Upper lobe of left lung (tissue), 6 donors: ENCODE measurements around the gene PCNX3. TPM values are rescaled to one million over a fixed set of nuclear protein-coding genes. Genes with fewer than 3 reads are reported as not detected.

Experiments
- ATAC-seq, 2 donors: fragments of 200-7000 bp; cut with Tn5 transposase; one replicate each; pipeline ENCODE4 v1.9.1; 2022; ENCODE audit warnings: mild to moderate bottlenecking in 2 of 2, moderate library complexity in 2 of 2; ENCODE audit not compliant: low FRiP score in 2 of 2
- DNase-seq, 2 donors: peaks; one replicate each; pipeline ENCODE4 v3.0.0-alpha.2; 2019 to 2020
- H3K27ac ChIP-seq, 4 donors: fragments of 200-600 bp; sonication (generic); one replicate each; pipeline ENCODE4 v1.5.1; 2016 to 2019
- H3K27me3 ChIP-seq, 4 donors: fragments of 200-600 bp; sonication (generic); one replicate each; pipeline ENCODE4 v1.5.1; 2017 to 2019
- H3K36me3 ChIP-seq, 4 donors: fragments of 200-600 bp; sonication (generic); one replicate each; pipeline ENCODE4 v1.5.1; 2016 to 2019
- H3K4me1 ChIP-seq, 4 donors: fragments of 200-600 bp; sonication (generic); one replicate each; pipeline ENCODE4 v1.5.1; 2018 to 2019
- H3K4me3 ChIP-seq, 4 donors: fragments of 200-600 bp; sonication (generic); one replicate each; pipeline ENCODE4 v1.5.1; 2017 to 2019; ENCODE audit warnings: mild to moderate bottlenecking in 2 of 4, moderate library complexity in 1 of 4
- H3K9me3 ChIP-seq, 4 donors: fragments of 200-600 bp; sonication (generic); one replicate each; pipeline ENCODE4 v1.5.1; 2018 to 2019
- CTCF ChIP-seq, 6 experiments: fragments of 450-650 bp in 4 of 6; fragments of 200-600 bp in 2 of 6; sonication (generic) in 2 of 6; IDR thresholded peaks; one replicate each; pipeline ENCODE4 v1.5.1; 2016 to 2019; ENCODE audit warnings: antibody characterized with exemption in 6 of 6
- EP300 ChIP-seq, 4 donors: sonication (generic); formaldehyde crosslinking; IDR thresholded peaks; one replicate each; pipeline ENCODE4 v1.5.1; 2017; ENCODE audit warnings: antibody characterized with exemption in 4 of 4, control low read depth in 2 of 4
- POLR2A ChIP-seq, 4 donors: fragments of 450-650 bp; IDR thresholded peaks; one replicate each; pipeline ENCODE4 v1.5.1; 2016 to 2017; ENCODE audit warnings: antibody characterized with exemption in 4 of 4, mild to moderate bottlenecking in 2 of 4
- POLR2AphosphoS5 ChIP-seq, 2 donors: sonication (generic); formaldehyde crosslinking; IDR thresholded peaks; one replicate each; pipeline ENCODE4 v1.5.1; 2017; ENCODE audit warnings: antibody characterized with exemption in 2 of 2
- WGBS, 2 donors: methylation state at CpG; one replicate each; pipeline ENCODE4 v1.1.5; 2017 to 2018; 5-methylcytosine and 5-hydroxymethylcytosine counted together
- total RNA-seq, 6 donors: library from RNA; depleted of rRNA in 4 of 6; stranded (reverse); fragments of >200 nt in 4 of 6; gene quantifications; one replicate each; pipeline versions ENCODE4 v1.1.0 to v1.2.1, GENCODE V29; 2016 to 2021
- donor health status: DM: no; HTN: no; CAD: no; lungs with moderate emphysema.
- donor health status: DM: no; HTN: yes; CAD: no; lungs with severe emphysema.

The PCNX3 gene
- total RNA-seq, 6 donors from 2014 or later = 26.7 to 63.9 (median 43.9) TPM

DNA sequence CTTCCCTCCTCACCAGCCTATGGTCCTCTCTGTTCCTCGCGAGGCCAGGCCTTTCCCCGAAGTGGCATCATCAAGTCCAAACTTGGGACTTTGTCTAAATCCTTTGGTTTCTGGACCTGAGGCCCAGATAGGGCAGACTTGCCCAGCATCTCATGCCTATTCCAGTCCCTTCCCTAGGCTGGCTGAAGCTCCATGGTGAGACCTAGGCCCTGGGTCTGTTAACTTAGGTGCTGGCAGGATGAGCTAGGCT, 35.7 kb downstream of the PCNX3 start:
- H3K36me3 ChIP-seq = peaks cover 13 to 79% (median 71%) of the 10 kb centered on the region in 4 donors
- WGBS, 2 donors = 89 to 98% methylated on average over 3 of the region's 3 CpGs
- ATAC-seq (no peak), DNase-seq (no peak)
- H3K4me3 ChIP-seq = no peak overlapping the region
- TF ChIP-seq CTCF (IDR thresholded peaks at IDR 0.05) (no peak), POLR2A (IDR thresholded peaks at IDR 0.05) (no peak), POLR2AphosphoS5 (IDR thresholded peaks at IDR 0.05) (no peak), EP300 (IDR thresholded peaks at IDR 0.05) (no peak)
- H3K9me3 ChIP-seq = no peaks in the 10 kb centered on the region
- H3K27ac ChIP-seq = peak overlapping the region; percentile 93 to 98 (median 94)
- H3K4me1 ChIP-seq = peaks cover 42 to 72% (median 47%) of the 10 kb centered on the region in 4 donors
- H3K27me3 ChIP-seq = no peaks in the 10 kb centered on the region

GRCh38 chr11:65651589-65652510, 36.3 kb downstream of the PCNX3 start:
- DNase-seq = peak in 1 of 2 donors; percentile 66
- peak overlapping the region; percentile 93 to 98 (median 94) for H3K27ac ChIP-seq
- TF ChIP-seq POLR2A (IDR thresholded peaks at IDR 0.05) = no peak
- no peak for TF ChIP-seq EP300 (IDR thresholded peaks at IDR 0.05)
- no peak for TF ChIP-seq CTCF (IDR thresholded peaks at IDR 0.05)
- TF ChIP-seq POLR2AphosphoS5 (IDR thresholded peaks at IDR 0.05) = no peak
- no peaks in the 10 kb centered on the region for H3K27me3 ChIP-seq
- peaks cover 12 to 79% (median 72%) of the 10 kb centered on the region in 4 donors for H3K36me3 ChIP-seq
- H3K9me3 ChIP-seq = no peaks in the 10 kb centered on the region
- ATAC-seq = peak in 1 of 2 donors; percentile 34
- H3K4me3 ChIP-seq = peak overlapping the region in 3 of 4 donors; percentile 48 to 57 (median 57)
- H3K4me1 ChIP-seq = peaks cover 41 to 66% (median 47%) of the 10 kb centered on the region in 4 donors
- WGBS, 2 donors = 14 to 24% methylated on average over 23 to 28 of the region's 28 CpGs

- H3K27ac ChIP-seq = peak overlapping the region; percentile 93 to 98 (median 94)
- H3K4me1 ChIP-seq = peaks cover 39 to 61% (median 47%) of the 10 kb centered on the region in 4 donors
- ATAC-seq (peak; percentile 94 to 97), DNase-seq (peak; percentile 96 to 100)
- peak overlapping the region; percentile 8 to 57 (median 52) for H3K4me3 ChIP-seq
- WGBS, 2 donors = 0 to 1% methylated on average over 13 to 34 of the region's 68 CpGs
- H3K27me3 ChIP-seq = no peaks in the 10 kb centered on the region
- peaks cover 20 to 81% (median 73%) of the 10 kb centered on the region in 4 donors for H3K36me3 ChIP-seq
- TF ChIP-seq POLR2AphosphoS5 (IDR thresholded peaks at IDR 0.05) (peak; percentile 79 to 82), EP300 (IDR thresholded peaks at IDR 0.05) (no peak), POLR2A (IDR thresholded peaks at IDR 0.05) (peak in 3 of 4 donors; percentile 54 to 82 (median 75)), CTCF (IDR thresholded peaks at IDR 0.05) (peak in 3 of 6 experiments; percentile 3 to 43 (median 11))
- H3K9me3 ChIP-seq = no peaks in the 10 kb centered on the region
Measured at GRCh38 chr11:65652511-65653228, 37.1 kb downstream of the PCNX3 start.

- 29 to 32% methylated on average over 7 to 12 of the region's 12 CpGs for WGBS, 2 donors
- ATAC-seq (peak in 1 of 2 donors; percentile 9), DNase-seq (peak in 1 of 2 donors; percentile 68)
- Histone ChIP-seq H3K27me3 (no peaks in the 10 kb centered on the region), H3K9me3 (no peaks in the 10 kb centered on the region), H3K27ac (peak overlapping the region; percentile 93 to 98 (median 94)), H3K4me3 (peak overlapping the region; percentile 5 to 57 (median 52)), H3K36me3 (peaks cover 28 to 81% (median 74%) of the 10 kb centered on the region in 4 donors), H3K4me1 (peaks cover 39 to 56% (median 47%) of the 10 kb centered on the region in 4 donors)
- TF ChIP-seq POLR2A (IDR thresholded peaks at IDR 0.05) (no peak), POLR2AphosphoS5 (IDR thresholded peaks at IDR 0.05) (no peak), CTCF (IDR thresholded peaks at IDR 0.05) (no peak), EP300 (IDR thresholded peaks at IDR 0.05) (no peak)
Measured at GRCh38 chr11:65653229-65654225, 38.0 kb downstream of the PCNX3 start.
